ENCODE measurements around the gene HNRNPL.

GRCh38 chr19:38793177-38793576 lies 56.6 kb downstream of the HNRNPL start:
- TF ChIP-seq REST (IDR thresholded peaks at IDR 0.05; ENCODE audit: insufficient read depth in 1 of 2, low read depth in 2 of 2, low read length in 2 of 2) = no peak
- no peak for TF ChIP-seq POLR2AphosphoS5 (IDR thresholded peaks at IDR 0.05; ENCODE audit: low read depth, low read length)
- TF ChIP-seq TAF1 (IDR thresholded peaks at IDR 0.05; ENCODE audit: borderline replicate concordance, insufficient read depth, low read length) = no peak
- no peak for TF ChIP-seq SIN3A (IDR thresholded peaks at IDR 0.05; ENCODE audit: borderline replicate concordance, insufficient read depth, low read length)
- TF ChIP-seq FOXP2 (optimal IDR thresholded peaks at IDR 0.05; ENCODE audit: borderline replicate concordance, extremely low read depth, extremely low read length, insufficient read depth) = no peak
